GM21360 (cell line): ENCODE data around the gene TXNRD2.
A peak's percentile ranks its signal among the peaks of the same experiment; 100 is the strongest.

Experiments used
- ATAC-seq: cut with Tn5 transposase; IDR thresholded peaks from one replicate; pipeline ENCODE4 v1.9.1; 2021; ENCODE audit warnings: mild to moderate bottlenecking, moderate library complexity; ENCODE audit not compliant: unreplicated experiment

TXNRD2 gene

DNA sequence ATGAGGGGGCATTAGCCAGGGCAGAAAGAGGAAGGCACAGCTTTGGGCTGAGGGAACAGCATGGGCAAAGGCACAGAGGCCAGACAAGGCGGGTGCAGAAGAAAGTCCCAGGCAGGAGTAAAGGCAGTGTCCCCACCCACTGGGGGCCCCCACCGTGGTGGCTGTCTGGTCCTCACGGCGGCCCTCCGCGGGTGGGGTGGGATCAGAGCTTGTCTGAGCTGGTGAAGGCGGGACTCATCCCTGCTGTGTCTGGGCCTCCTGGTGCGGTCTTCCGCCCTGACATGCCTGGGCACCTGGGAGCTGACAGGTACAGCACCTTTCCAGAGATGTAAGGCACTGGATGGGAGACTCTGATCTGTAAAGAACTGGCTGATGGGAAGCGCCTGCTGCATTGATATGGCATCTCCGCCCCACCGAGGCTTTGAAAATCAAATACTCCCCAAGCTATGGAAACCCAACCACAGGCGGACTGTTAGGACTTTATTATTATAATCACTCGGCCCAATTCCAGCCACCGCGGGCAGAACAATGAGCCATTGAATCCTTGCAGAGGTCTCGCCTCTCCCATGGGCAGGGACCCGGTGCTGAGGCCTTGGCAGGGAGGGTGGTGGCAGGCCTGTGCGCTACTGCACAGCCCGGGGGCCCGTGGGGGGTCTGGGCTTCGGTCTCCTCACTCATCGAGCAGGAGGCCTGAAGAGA, 72.7 kb downstream of the TXNRD2 start:
- ATAC-seq, result no peak

- ATAC-seq, result no peak
Measured at GRCh38 chr22:19868333-19868732, 73.3 kb downstream of the TXNRD2 start.

DNA sequence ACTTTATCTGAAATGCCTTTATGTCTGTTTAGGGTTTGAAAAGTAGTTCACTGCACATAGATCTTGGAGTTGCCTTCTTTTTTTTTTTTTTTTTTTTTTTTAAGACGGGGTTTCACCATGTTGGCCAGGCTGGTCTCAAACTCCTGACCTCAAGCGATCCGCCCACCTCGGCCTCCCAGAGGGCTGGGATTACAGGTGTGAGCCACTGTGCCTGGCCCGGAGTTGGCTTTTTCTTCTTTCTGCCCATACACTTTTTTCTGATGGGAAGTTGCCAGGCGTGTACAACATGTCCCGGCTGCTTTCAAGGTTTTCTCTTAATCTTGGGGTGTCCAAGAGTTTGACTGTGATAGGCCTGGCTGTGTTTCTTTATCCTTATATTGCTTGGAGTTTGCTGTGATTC, 74.0 kb downstream of the TXNRD2 start:
- ATAC-seq, result no peak

DNA sequence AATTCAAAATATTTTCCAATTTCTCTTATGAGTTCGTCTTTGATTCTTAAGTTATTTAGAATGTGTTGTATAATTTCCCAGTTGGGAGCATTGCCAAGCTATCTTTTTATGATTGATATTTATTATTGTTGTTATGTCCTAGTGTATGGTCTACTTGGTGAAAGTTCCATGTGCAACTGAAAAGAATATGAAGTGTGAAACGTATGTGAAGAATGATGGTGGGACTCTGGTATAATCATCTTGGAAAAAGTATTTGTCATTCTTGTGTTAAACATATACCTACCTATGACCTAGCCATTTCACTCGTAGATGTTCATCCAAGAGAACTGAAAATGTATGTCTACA, 75.0 kb downstream of the TXNRD2 start:
- no peak for ATAC-seq

- ATAC-seq, result no peak
Measured at GRCh38 chr22:19865141-19865829, 76.3 kb downstream of the TXNRD2 start.

- no peak for ATAC-seq
Measured at GRCh38 chr22:19864538-19865106, 77.0 kb downstream of the TXNRD2 start.

- no peak for ATAC-seq
Measured at GRCh38 chr22:19863571-19863970, 78.0 kb downstream of the TXNRD2 start.

GRCh38 chr22:19862619-19863246, 78.9 kb downstream of the TXNRD2 start:
- no peak for ATAC-seq

- ATAC-seq, result no peak
Measured at GRCh38 chr22:19859861-19860510, 81.6 kb downstream of the TXNRD2 start.

DNA sequence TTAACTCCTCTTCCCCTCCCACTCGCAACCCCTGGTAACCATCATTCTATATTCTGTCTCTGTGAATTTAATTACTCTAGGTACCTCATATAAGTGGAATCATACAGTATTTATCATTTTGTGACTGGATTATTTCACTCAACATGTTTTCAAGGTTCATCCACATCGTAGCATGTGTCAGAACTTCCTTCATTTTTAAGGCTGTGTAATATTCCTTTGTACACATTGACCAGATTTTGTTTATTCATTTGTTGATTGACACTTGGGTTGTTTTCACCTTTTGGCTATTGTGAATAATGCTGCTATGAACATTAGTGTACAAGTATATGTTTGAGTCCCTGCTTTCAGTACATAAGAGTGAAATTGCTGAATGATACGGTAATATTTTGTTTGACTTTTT, 84.2 kb downstream of the TXNRD2 start:
- no peak for ATAC-seq

DNA sequence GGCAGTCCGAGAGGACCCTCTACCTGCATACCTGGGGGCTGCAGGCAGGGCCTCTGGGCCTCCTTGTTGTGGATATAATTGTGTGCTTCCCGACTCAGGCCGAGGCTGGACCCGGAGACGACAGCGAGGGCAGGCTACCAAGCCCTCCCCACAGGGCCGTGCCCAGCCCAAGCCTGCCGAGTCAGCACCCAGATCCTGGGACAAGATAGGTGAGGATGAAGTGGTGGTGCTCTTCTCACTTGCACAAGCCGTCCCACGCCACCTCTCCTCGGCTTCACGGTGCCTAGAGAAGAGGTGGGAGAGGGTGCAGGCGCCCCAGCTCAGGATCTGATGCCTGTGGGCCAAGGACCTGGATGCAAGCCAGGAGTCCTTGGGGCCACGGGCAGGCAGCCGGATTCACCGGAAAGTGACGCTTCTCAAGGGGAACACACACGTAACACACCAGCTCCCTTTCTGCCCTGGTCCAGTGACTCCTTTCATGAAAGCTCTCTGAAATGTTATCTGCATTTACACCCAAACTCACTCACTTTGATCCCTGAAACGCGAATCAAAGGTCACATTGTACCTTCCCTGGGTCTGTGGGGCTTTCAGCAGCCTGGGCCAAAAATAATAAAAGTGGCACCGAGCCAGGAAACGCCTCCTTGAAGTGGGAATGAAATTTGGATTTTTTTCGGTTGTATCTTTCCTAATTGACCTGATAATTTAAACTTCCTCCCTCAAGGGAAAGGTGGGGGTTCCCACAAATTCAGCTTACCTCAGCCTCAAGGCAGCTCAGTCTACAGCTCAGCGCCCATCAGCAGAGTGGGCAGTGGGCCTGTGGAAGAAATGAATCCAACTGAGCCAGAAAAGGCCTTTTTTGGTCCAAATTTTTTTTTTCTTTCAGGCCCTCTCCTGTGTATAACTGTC, 85.9 kb downstream of the TXNRD2 start:
- peak; percentile 14 for ATAC-seq

GRCh38 chr22:19854778-19855503, 86.7 kb downstream of the TXNRD2 start, which contains the start of the genes GNB1L and RTL10:
GNB1L (minus strand) TSS chr22:19854874; CDS start chr22:19821355, 33,519 bp downstream.
RTL10 (minus strand) TSS chr22:19854874; CDS start chr22:19852261, 2,613 bp downstream.
- ATAC-seq, result peak; percentile 75

DNA sequence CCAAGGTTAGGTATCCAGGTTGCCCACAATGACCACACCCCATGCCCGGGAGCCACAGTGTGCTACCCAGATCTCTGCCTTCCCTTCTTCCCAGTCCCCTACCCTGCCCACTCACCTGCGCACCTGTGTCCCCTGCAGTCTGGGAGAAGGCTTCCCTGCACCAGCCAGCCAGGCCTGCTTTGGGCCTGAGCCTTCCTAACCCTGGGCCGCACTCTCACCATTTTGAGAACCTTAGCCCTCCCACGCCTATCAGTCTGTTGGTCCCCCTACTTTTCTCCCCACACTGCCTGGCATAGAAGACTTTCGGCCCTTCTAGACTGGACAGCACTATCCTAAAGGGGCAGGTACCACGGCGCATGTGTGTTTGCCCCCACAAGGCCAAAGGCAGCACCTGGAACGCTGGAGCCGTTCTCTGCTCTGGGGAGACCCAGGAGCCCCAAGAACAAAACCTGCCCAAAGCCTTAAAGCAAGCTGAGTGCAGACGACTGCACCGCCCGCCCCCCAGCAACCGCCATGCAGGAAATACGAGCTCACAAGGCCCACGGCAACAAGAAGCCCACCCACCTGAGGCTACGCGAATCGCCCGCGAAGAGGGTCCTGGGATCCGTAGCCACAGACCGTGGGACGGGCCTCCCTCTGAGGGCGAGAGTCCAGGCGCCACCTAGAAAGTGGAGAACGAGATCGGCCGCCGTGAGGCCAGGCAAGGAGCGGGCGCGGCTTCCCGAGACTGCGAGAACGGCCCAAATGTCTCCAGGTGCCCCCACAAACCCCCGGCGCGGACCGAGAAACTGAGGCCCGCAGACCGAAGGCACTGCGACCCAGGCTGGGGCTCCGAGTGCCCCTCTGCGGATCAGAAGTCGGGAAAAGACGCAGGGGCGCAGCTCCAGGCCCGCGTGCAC, 87.5 kb downstream of the TXNRD2 start:
- ATAC-seq, result peak; percentile 7

DNA sequence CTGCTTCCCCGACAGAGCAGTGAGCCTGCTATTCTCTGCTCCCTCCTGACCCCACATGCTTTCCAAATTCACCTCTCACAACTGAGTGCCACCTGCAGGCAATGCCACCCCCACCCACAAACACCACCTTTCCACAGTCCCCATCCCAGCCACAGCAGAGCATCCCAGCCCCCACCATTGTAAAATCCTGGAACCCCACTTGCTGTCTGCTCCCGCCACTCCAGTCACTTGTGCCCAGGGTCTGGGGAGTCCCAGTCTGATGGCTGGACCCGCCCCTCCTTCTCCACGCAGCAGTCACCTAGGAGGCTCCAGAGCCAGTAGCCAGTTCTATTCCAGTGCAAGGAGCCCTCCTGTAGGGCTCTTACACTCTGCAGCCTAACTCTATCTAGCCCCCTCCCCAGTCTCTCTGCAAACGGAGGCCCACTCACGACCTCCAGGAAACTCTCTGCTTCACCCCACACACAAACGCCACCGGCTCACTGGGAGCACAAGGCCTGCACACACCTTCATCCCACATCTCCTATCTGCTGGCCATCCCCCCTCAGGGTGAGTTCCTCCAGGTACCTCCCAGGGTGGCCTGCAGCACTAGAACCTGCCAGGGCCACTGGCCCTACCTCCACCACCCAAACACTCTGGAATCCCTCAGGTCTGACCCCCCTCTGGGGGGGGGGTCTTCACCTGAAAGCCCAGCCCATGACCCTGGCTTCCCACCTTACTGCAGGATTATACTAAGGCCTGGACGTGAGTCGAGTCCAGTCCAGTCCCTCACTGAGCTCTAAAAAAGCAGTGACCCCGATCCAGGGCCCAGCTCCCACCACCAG, 88.3 kb downstream of the TXNRD2 start:
- ATAC-seq, result no peak

GRCh38 chr22:19852177-19852781, 89.3 kb downstream of the TXNRD2 start:
- ATAC-seq, result no peak

GRCh38 chr22:19851291-19852176, 90.1 kb downstream of the TXNRD2 start:
- no peak for ATAC-seq
